Measurements from ENCODE around the gene IFIH1. TPM values are rescaled to one million over a fixed set of nuclear protein-coding genes. Genes with fewer than 3 reads are reported as not detected.

IFIH1 gene
- total and polyA plus RNA-seq, 12 donors, result 3.5 to 22.1 (median 6.1) TPM

- peak in 5 of 9 donors; percentile 9 to 35 (median 16) for TF ChIP-seq CTCF (IDR thresholded peaks at IDR 0.05)
- H3K27ac ChIP-seq, result peak within 1 kb of the TSS in 9 of 10 donors; percentile 57 to 91 (median 76)
- H3K36me3 ChIP-seq, result peaks cover 0 to 4% (median 0%) of the 10 kb centered on the region in 9 donors
- peaks cover 0 to 34% (median 6%) of the 10 kb centered on the region in 9 donors for H3K4me1 ChIP-seq
- WGBS, 2 donors, result 0 to 1% methylated on average over 55 to 57 of the region's 57 CpGs
- H3K27me3 ChIP-seq, result no peaks in the 10 kb centered on the region
- intact Hi-C loops (cut with DNase I), result no loop called here
- ATAC-seq, result peak; percentile 100
- DNase-seq, result peak; percentile 97 to 98
- H3K4me3 ChIP-seq, result peak within 1 kb of the TSS; percentile 68 to 92 (median 86)
- no peaks in the 10 kb centered on the region for H3K9me3 ChIP-seq
Measured at GRCh38 chr2:162343824-162344616, 25.5 kb upstream of the IFIH1 start, which contains the start of gene GCA. TSS of gene GCA (plus strand) at chr2:162344132. CDS start at chr2:162344249, 117 bp downstream.

GRCh38 chr2:162343492-162343823 is 25.0 kb upstream of the IFIH1 start:
- WGBS, 2 donors, result 53 to 59% methylated on average over 4 of the region's 4 CpGs

GRCh38 chr2:162342841-162343240 is 24.4 kb upstream of the IFIH1 start:
- Histone ChIP-seq H3K27ac (peak overlapping the region in 1 of 10 donors; percentile 91), H3K4me3 (peak overlapping the region in 1 of 10 donors; percentile 69)
- intact Hi-C loops (cut with DNase I), result no loop called here

More at GRCh38 chr2:162343492-162343823, 25.0 kb upstream of the IFIH1 start:
- Histone ChIP-seq H3K27me3 (no peaks in the 10 kb centered on the region), H3K4me3 (peak overlapping the region; percentile 68 to 92 (median 86)), H3K36me3 (peaks cover 0 to 4% (median 0%) of the 10 kb centered on the region in 9 donors), H3K27ac (peak overlapping the region in 3 of 10 donors; percentile 57 to 91 (median 83)), H3K4me1 (peaks cover 0 to 34% (median 6%) of the 10 kb centered on the region in 9 donors), H3K9me3 (no peaks in the 10 kb centered on the region)
- no peak for DNase-seq
- TF ChIP-seq CTCF (IDR thresholded peaks at IDR 0.05), result no peak
- intact Hi-C loops (cut with DNase I), result no loop called here
- no peak for ATAC-seq

More at GRCh38 chr2:162342841-162343240, 24.4 kb upstream of the IFIH1 start:
- H3K27me3 ChIP-seq, result no peaks in the 10 kb centered on the region
- ATAC-seq, result no peak
- 54 to 55% methylated on average over 2 of the region's 2 CpGs for WGBS, 2 donors
- no peak for DNase-seq
- no peaks in the 10 kb centered on the region for H3K9me3 ChIP-seq
- H3K36me3 ChIP-seq, result peaks cover 0 to under 1% (median 0%) of the 10 kb centered on the region in 9 donors
- TF ChIP-seq CTCF (IDR thresholded peaks at IDR 0.05), result no peak
- H3K4me1 ChIP-seq, result peaks cover 0 to 34% (median 6%) of the 10 kb centered on the region in 9 donors

All from heart right ventricle (tissue), 16 donors.